Activated T-cell treated with anti-CD3 and anti-CD28 coated beads, Interleukin-2, amount 50 U/mL, for 1 hour (primary cell): ENCODE measurements around the gene AADACL3.
"Not testable (repeated sequence)": the region's sequence is repeated elsewhere in the genome, so short reads cannot be mapped to it uniquely, and the experiment has no call there.

Experiments
- DNase-seq: peaks from one replicate; pipeline ENCODE4 v3.0.0-alpha.2; 2020

Gene AADACL3

DNA sequence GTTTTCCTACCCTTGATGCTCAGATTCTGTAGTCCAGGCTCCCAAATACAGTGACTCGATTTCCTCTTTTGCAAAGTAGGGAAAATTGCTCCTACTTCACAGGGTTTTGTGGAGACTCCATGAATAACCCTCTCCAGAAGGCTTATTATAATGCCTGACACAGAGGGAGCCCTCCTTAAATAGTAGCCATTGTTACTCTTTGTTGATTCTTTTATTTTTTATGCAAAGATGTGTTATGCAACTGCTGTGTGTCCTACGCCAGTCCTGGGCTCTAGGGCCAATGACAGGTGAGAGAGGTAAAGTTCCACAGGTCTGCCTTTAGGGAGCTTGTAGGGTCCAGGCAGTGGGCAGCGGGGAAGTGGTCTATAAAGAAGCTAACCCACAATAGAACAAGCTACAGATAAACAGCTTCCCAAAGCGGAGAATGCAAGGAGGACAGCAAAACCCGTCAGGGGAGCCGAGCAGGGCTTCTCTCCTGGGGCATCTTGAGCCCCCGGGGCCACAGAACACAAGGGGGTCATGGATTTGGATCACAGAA lies 1.5 kb downstream of the AADACL3 start:
- no peak for DNase-seq

DNA sequence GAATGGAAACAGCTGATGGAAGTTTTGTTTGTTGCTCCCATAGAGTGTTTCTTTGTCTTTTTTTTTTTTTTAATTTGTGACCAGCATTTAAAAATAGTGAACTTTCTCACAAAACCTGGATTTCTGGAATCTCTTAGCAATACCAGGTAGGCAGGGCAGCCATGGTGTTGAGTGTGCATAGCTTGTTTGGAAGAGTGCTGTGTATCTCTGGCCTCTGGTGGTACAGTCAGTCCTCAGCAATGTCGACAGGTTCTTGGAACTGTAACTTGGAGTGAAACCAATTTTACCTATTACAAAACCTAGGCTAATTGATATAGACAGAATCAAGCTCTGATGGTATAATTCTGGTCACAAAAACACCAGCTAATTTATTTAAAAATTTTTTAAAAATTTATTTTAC lies 6.7 kb downstream of the AADACL3 start:
- DNase-seq = no peak

- no peak for DNase-seq
These were observed 12.5 kb downstream of the AADACL3 start for GRCh38 chr1:12728391-12728790.

- DNase-seq = no peak
These were observed 14.2 kb downstream of the AADACL3 start for GRCh38 chr1:12730156-12730555.

DNA sequence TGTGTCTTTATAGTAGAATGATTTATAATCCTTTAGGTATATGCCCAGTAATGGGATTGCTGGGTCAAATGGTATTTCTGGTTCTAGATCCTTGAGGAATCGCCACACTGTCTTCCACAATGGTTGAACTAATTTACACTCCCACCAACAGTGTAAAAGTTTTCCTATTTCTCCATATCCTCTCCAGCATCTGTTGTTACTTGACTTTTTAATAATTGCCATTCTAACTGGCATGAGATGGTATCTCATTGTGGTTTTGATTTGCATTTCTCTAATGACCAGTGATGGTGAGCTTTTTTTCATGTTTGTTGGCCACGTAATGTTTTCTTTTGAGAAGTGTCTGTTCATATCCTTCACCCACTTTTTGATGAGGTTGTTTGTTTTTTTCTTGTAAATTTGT lies 15.2 kb downstream of the AADACL3 start:
- not testable (repeated sequence) for DNase-seq

GRCh38 chr1:12734651-12735050 lies 18.7 kb downstream of the AADACL3 start:
- no peak for DNase-seq

GRCh38 chr1:12738934-12739333 lies 23.0 kb downstream of the AADACL3 start:
- no peak for DNase-seq

GRCh38 chr1:12739613-12740012 lies 23.7 kb downstream of the AADACL3 start:
- no peak for DNase-seq

GRCh38 chr1:12741946-12742345 lies 26.0 kb downstream of the AADACL3 start:
- no peak for DNase-seq

- DNase-seq = no peak
These were observed 29.4 kb downstream of the AADACL3 start for GRCh38 chr1:12745126-12745991.

DNA sequence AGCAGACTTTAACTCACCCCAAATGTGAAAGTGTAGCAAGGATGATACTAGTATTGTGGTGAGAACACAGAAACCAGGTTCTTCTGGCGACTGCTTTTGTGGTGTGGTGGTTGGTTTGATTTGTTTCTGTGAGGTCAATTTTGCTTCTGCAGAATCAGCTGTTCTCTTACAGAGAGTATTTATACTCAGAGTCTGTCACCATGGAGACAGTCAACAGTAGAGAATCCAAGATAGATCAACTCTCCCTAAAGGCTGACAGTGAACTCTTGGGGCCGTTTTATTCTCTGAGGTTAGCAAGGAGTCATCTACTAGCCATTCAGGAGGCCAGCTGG lies 30.0 kb downstream of the AADACL3 start, which contains the start of gene CFAP107:
Gene CFAP107 (plus strand): TSS at position 209 of the 332 bp plus-strand sequence. CDS start 231 bp downstream, outside the sequence.
- DNase-seq = no peak

- DNase-seq = no peak
These were observed 33.0 kb downstream of the AADACL3 start for GRCh38 chr1:12748778-12749355.

GRCh38 chr1:12754738-12755137 lies 38.8 kb downstream of the AADACL3 start:
- DNase-seq = no peak

GRCh38 chr1:12756273-12756672 lies 40.4 kb downstream of the AADACL3 start:
- no peak for DNase-seq

GRCh38 chr1:12756768-12757413 lies 41.0 kb downstream of the AADACL3 start:
- no peak for DNase-seq

DNA sequence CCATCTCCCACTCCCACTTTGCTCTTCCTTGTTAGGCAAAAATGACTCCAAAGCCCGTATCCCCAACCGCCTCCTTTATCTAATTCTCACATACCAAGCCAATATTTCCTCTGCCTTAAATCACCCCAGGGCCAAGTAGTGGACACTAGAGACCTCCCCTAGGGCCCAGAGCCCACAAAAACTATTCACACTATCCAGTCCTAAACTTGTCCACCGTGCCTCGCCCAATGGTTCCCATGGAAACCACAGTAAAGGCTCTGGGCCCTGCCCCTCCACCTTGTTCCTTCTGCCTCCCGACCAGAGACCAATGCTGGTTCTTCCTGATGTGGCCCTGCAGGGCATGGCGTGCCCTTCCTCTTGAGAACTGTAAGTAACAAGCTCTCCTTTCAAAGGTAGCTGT lies 41.9 kb downstream of the AADACL3 start:
- DNase-seq = no peak

- DNase-seq = no peak
These were observed 44.4 kb downstream of the AADACL3 start for GRCh38 chr1:12760256-12760795.

DNA sequence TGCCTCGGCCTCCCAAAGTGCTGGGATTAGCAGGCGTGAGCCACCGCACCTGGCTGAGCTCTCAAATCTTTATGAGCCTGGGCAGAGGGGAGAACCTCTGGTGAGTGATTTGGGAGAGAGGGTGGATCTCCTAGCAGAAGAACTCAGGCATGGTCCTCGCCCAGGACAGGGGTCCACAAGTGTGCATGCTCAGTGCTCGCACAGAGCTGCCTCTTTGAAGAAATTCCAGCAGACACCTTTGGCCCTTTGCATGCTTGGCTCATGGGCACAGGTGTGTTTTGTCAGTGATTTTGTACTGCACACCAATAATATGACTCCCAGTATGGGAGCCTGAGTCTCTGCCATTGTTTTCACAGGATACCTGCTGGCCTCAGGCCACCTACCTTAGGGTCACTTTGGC lies 45.9 kb downstream of the AADACL3 start:
- DNase-seq = no peak

DNA sequence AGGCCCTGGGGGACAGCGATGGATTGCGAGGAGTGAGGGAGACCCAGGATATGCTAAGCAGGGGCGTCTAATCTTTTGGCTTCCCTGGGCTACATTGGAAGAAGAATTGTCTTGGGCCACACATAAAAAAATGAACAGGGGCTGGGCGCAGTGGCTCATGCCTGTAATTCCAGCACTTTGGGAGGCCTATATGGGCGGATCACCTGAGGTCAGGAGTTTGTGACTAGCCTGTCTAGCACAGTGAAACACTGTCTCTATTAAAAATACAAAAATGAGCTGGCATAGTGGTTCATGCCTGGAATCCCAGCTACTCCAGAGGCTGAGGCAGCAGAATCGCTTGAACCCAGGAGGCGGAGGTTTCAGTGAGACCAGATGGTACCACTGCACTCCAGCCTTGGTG lies 46.9 kb downstream of the AADACL3 start:
- DNase-seq = no peak

GRCh38 chr1:12763479-12763878 lies 47.6 kb downstream of the AADACL3 start:
- no peak for DNase-seq

GRCh38 chr1:12764016-12764415 lies 48.1 kb downstream of the AADACL3 start:
- DNase-seq = no peak

DNA sequence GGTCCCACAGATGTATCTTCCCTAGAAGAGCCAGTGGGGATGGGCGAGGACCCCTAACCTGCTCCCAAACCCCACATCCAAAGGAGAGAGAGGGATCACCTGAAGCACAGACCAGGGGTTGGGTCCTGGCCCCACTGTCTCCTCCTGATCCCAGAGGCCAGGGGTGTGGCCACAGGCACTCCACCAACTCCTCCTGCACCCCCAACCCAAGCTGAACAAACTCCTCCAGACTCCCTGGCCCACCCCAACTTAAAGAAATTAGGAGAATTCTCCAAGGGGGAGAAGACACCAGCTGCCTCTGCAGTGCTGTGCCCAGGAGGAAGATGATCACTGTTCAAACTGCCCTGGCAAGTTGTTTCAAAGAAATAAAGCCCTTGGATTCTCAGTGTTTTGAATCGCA lies 53.1 kb downstream of the AADACL3 start:
- no peak for DNase-seq

DNA sequence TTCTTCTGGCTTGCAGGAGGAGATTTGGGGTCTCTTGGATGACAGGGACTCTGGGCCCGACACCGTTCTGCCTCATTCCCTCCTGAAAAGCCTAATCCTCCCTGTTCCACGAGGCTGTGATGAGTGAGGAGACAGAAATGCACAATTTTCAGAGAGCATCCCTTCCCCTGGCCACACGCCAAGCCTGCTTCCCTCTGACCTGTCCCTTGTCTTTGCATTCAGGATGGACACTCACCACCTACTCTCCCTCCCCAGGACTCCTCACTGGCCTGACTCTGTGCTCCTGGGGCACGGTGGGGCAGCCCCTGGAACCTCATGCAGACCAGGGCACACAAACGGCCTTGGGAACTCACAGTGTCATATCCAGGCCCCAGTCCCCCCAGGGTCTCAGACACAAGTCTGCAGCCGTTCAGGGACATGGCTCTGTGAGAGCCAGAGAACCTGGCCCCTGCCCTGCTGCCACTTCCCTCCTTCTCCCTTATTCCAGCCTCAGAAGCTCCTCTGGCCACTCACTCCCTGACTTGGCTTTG lies 54.1 kb downstream of the AADACL3 start:
- no peak for DNase-seq
